H1 (cell line): ENCODE data around the gene ZNF665.

ENCODE experiments used
- BRCA1 ChIP-seq: IDR thresholded peaks from 2 replicates; pipeline ENCODE4 v1.6.1; 2012; ENCODE audit warnings: low read depth, low read length, improper control_type of control experiment
- CHD1 ChIP-seq: IDR thresholded peaks from 2 replicates; pipeline ENCODE4 v1.6.1; 2012; ENCODE audit warnings: low read depth, low read length, improper control_type of control experiment
- POLR2A ChIP-seq, 2 experiments: IDR thresholded peaks; 1 replicate in 1 of 2; 2 replicates in 1 of 2; pipeline ENCODE4 v1.6.1; 2011; ENCODE audit warnings: low read depth in 2 of 2, low read length in 2 of 2, mild to moderate bottlenecking in 2 of 2; ENCODE audit errors: control extremely low read depth in 1 of 2
- POLR2AphosphoS5 ChIP-seq: IDR thresholded peaks from 2 replicates; pipeline ENCODE4 v1.6.1; 2011; ENCODE audit warnings: low read depth, low read length
- RBBP5 ChIP-seq: IDR thresholded peaks from 2 replicates; pipeline ENCODE4 v1.7.1; 2012; ENCODE audit warnings: low read depth, mild to moderate bottlenecking, inconsistent platforms, low read length, moderate library complexity, borderline replicate concordance
- TF ChIP-seq, protein P1 (sequence below): IDR thresholded peaks from 2 replicates; pipeline ENCODE4 v1.6.1; 2012; ENCODE audit warnings: inconsistent platforms
- TF ChIP-seq, protein P2 (sequence below), 3 experiments: IDR thresholded peaks; 1 replicate in 2 of 3; 2 replicates in 1 of 3; pipeline versions ENCODE4 v1.5.1 to v1.6.1; 2011; ENCODE audit warnings: low read length in 3 of 3, mild to moderate bottlenecking in 3 of 3, inconsistent platforms in 2 of 3, low read depth in 1 of 3, moderate library complexity in 1 of 3; ENCODE audit not compliant: insufficient read depth in 1 of 3; ENCODE audit errors: control extremely low read depth in 1 of 3

DNA sequence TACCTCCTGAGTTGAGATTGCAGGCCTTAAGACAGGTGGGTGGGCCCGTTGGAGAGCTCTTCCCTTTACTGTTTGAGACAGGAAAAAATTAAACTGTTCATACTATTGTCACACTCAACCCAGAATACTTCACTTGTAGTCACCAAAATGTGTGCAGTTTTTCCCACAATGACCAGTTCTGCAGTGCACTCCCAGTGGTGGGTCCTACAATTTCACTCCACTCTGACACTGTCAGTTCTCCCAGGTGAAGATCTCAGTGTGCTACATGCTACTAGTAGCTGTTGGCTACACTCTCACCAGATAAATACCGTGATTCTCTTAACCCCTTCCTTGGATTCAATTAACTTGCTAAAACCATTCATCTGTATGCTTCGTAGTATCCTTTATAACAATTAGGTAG lies 2.9 kb downstream of the ZNF665 start:
- TF ChIP-seq, protein P1, sequence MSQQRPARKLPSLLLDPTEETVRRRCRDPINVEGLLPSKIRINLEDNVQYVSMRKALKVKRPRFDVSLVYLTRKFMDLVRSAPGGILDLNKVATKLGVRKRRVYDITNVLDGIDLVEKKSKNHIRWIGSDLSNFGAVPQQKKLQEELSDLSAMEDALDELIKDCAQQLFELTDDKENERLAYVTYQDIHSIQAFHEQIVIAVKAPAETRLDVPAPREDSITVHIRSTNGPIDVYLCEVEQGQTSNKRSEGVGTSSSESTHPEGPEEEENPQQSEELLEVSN: no peak
- no peak for TF ChIP-seq BRCA1
- TF ChIP-seq, protein P2, sequence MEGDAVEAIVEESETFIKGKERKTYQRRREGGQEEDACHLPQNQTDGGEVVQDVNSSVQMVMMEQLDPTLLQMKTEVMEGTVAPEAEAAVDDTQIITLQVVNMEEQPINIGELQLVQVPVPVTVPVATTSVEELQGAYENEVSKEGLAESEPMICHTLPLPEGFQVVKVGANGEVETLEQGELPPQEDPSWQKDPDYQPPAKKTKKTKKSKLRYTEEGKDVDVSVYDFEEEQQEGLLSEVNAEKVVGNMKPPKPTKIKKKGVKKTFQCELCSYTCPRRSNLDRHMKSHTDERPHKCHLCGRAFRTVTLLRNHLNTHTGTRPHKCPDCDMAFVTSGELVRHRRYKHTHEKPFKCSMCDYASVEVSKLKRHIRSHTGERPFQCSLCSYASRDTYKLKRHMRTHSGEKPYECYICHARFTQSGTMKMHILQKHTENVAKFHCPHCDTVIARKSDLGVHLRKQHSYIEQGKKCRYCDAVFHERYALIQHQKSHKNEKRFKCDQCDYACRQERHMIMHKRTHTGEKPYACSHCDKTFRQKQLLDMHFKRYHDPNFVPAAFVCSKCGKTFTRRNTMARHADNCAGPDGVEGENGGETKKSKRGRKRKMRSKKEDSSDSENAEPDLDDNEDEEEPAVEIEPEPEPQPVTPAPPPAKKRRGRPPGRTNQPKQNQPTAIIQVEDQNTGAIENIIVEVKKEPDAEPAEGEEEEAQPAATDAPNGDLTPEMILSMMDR (IDR thresholded peaks at IDR 0.05; ENCODE audit: control extremely low read depth in 1 of 3, insufficient read depth in 1 of 3, low read depth in 1 of 3, low read length in 3 of 3): no peak
- TF ChIP-seq POLR2AphosphoS5: no peak
- no peak for TF ChIP-seq RBBP5
- TF ChIP-seq CHD1: no peak
- TF ChIP-seq POLR2A (IDR thresholded peaks at IDR 0.05; ENCODE audit: control extremely low read depth in 1 of 2, low read depth in 2 of 2, low read length in 2 of 2): no peak
